Mesothelial cell of epicardium (in vitro differentiated cells): ENCODE data around the gene CLASP1. TPM values are rescaled to one million over a fixed set of nuclear protein-coding genes. Genes with fewer than 3 reads are reported as not detected.

Experiments used
- DNase-seq, 2 experiments: peaks; one replicate each; pipeline ENCODE4 v3.0.0; 2021; ENCODE audit warnings: low spot score in 2 of 2; ENCODE audit not compliant: unreplicated experiment in 2 of 2
- H3K27ac Mint-ChIP-seq: 2 replicates; pipeline ENCODE4 v1.8.0; 2021; ENCODE audit warnings: mixed read lengths
- H3K27me3 Mint-ChIP-seq: 2 replicates; pipeline ENCODE4 v1.8.0; 2021; ENCODE audit warnings: low read depth, mixed read lengths
- H3K36me3 Mint-ChIP-seq: 2 replicates; pipeline ENCODE4 v1.8.0; 2021; ENCODE audit warnings: mixed read lengths
- H3K4me1 Mint-ChIP-seq: 2 replicates; pipeline ENCODE4 v1.8.0; 2021; ENCODE audit warnings: mixed read lengths
- H3K4me3 Mint-ChIP-seq: 2 replicates; pipeline ENCODE4 v1.8.0; 2021; ENCODE audit warnings: mild to moderate bottlenecking, moderate library complexity, mixed read lengths
- H3K9me3 Mint-ChIP-seq: 2 replicates; pipeline ENCODE4 v1.8.0; 2021; ENCODE audit warnings: mixed read lengths
- total RNA-seq: library from RNA; stranded (reverse); gene quantifications from 3 replicates; pipeline ENCODE4 v1.2.1, GENCODE V29; 2021
- TF ChIP-seq, protein P1 (sequence below): fragments of 200-600 bp; sonication (generic); IDR thresholded peaks from one replicate; pipeline ENCODE4 v1.5.0; 2021; ENCODE audit warnings: antibody characterized with exemption; ENCODE audit not compliant: unreplicated experiment

The CLASP1 gene
- total RNA-seq, 1 donor from 2014 or later = 99.8 TPM

GRCh38 chr2:121536347-121536746 is 112.9 kb downstream of the CLASP1 start:
- H3K4me1 Mint-ChIP-seq = peaks cover 26% of the 10 kb centered on the region
- no peak overlapping the region for H3K27ac Mint-ChIP-seq
- H3K9me3 Mint-ChIP-seq = no peaks in the 10 kb centered on the region
- H3K27me3 Mint-ChIP-seq = no peaks in the 10 kb centered on the region
- H3K36me3 Mint-ChIP-seq = no peaks in the 10 kb centered on the region
- DNase-seq = no peak
- TF ChIP-seq, protein P1, sequence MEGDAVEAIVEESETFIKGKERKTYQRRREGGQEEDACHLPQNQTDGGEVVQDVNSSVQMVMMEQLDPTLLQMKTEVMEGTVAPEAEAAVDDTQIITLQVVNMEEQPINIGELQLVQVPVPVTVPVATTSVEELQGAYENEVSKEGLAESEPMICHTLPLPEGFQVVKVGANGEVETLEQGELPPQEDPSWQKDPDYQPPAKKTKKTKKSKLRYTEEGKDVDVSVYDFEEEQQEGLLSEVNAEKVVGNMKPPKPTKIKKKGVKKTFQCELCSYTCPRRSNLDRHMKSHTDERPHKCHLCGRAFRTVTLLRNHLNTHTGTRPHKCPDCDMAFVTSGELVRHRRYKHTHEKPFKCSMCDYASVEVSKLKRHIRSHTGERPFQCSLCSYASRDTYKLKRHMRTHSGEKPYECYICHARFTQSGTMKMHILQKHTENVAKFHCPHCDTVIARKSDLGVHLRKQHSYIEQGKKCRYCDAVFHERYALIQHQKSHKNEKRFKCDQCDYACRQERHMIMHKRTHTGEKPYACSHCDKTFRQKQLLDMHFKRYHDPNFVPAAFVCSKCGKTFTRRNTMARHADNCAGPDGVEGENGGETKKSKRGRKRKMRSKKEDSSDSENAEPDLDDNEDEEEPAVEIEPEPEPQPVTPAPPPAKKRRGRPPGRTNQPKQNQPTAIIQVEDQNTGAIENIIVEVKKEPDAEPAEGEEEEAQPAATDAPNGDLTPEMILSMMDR = no peak
- H3K4me3 Mint-ChIP-seq = no peak overlapping the region

DNA sequence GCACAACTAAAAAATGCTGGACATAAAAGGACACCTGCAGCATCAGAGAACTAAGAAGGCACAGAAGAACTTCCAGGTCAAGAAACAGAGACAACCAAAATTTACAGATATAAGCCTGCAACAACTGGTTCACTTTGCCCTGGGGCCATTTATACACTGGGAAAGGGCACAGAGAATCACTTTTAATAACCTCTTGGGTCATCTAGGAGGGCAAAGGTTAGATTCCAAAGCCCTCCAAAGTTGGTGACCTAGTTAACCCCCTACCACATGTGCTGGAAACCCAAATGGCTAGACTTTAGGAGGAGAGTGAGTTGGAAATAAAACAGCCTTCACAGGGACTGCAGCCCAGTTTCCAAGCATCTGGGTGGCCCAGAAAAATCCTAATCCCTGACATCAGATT is 115.3 kb downstream of the CLASP1 start:
- Mint-ChIP-seq H3K27me3 (no peaks in the 10 kb centered on the region), H3K36me3 (no peaks in the 10 kb centered on the region), H3K4me3 (no peak overlapping the region), H3K4me1 (peaks cover 36% of the 10 kb centered on the region), H3K9me3 (no peaks in the 10 kb centered on the region), H3K27ac (peak overlapping the region; percentile 84)
- TF ChIP-seq, protein P1 = no peak
- no peak for DNase-seq

GRCh38 chr2:121532894-121533293 is 116.4 kb downstream of the CLASP1 start:
- Mint-ChIP-seq H3K9me3 (no peaks in the 10 kb centered on the region), H3K27ac (peak overlapping the region; percentile 84), H3K36me3 (no peaks in the 10 kb centered on the region), H3K4me1 (peaks cover 46% of the 10 kb centered on the region), H3K4me3 (no peak overlapping the region), H3K27me3 (no peaks in the 10 kb centered on the region)
- no peak for DNase-seq
- TF ChIP-seq, protein P1 = no peak

DNA sequence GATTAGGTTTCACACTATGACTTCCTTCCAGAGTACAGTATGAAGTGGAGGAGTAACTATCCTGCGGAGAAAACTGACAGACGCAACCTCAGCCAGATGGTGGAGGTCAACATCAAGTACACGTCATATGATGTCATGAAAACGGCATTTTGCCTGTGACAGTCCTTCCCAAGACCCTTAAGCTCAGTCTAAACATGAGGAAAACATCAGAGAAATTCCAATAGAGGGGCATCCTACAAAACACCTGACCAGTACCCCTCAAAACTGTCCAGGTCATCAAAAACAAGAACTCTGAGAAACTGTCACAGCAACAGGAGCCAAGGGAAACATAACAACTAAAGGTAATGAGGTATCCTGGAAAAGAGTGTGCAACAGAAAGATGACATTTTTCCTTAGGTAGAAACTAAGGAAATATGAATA is 116.9 kb downstream of the CLASP1 start:
- no peaks in the 10 kb centered on the region for H3K27me3 Mint-ChIP-seq
- DNase-seq = no peak
- no peaks in the 10 kb centered on the region for H3K9me3 Mint-ChIP-seq
- H3K27ac Mint-ChIP-seq = peak overlapping the region; percentile 92
- no peaks in the 10 kb centered on the region for H3K36me3 Mint-ChIP-seq
- H3K4me1 Mint-ChIP-seq = peaks cover 50% of the 10 kb centered on the region
- H3K4me3 Mint-ChIP-seq = peak overlapping the region; percentile 52
- TF ChIP-seq, protein P1 = no peak

DNA sequence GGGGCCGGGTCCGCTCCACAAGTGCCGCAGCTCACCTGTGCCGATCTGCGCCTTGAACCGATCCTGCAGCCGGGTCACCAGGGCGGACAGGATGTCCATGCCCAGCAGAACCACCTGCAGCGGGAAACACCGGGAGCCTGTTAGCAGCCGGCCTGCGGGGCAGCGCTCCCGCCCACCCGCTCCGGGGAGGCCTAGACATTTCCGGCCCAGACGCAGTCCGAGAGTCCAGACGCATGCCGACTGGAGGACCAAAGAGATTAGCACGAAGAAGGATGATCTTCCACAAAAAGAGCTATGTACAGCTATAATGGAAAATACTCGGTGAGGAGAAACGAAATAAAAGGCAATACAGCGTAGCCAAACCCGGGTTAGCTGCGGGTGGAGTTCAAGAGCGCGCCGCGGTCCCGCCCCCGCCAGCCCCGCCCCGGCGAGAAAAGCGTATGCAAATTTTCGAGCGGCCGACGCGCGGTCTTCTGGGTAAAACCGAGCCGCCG is 119.0 kb downstream of the CLASP1 start:
- Mint-ChIP-seq H3K4me1 (peaks cover 67% of the 10 kb centered on the region), H3K36me3 (no peaks in the 10 kb centered on the region)

More for the DNA sequence above, 119.0 kb downstream of the CLASP1 start:
- no peaks in the 10 kb centered on the region for H3K9me3 Mint-ChIP-seq
- peak overlapping the region; percentile 86 for H3K4me3 Mint-ChIP-seq
- H3K27me3 Mint-ChIP-seq = no peaks in the 10 kb centered on the region
- peak; percentile 69 to 76 for DNase-seq
- H3K27ac Mint-ChIP-seq = peak overlapping the region; percentile 98
- TF ChIP-seq, protein P1 = no peak
